SU-DHL-6 (cell line): ENCODE data around the gene MGAM2.

Experiments used
- H2AFZ ChIP-seq: fragments of 200-600 bp; sonication (generic); 2 replicates; pipeline ENCODE4 v1.6.1; 2014; ENCODE audit warnings: low read depth, mild to moderate bottlenecking, moderate library complexity, mixed read lengths, antibody characterized with exemption, low read length; ENCODE audit not compliant: severe bottlenecking
- H3F3A ChIP-seq: fragments of 200-600 bp; shearing (Covaris generic); 2 replicates; pipeline ENCODE4 v1.6.0; 2016; ENCODE audit warnings: antibody characterized with exemption, mild to moderate bottlenecking; ENCODE audit not compliant: insufficient read depth
- H3K27ac ChIP-seq: fragments of 200-600 bp; sonication (generic); 2 replicates; pipeline ENCODE4 v1.5.1; 2016; ENCODE audit warnings: low read depth, mild to moderate bottlenecking, low read length, moderate library complexity, mixed read lengths
- H3K27me3 ChIP-seq: fragments of 200-600 bp; sonication (generic), shearing (Covaris generic); 2 replicates; pipeline ENCODE4 v1.6.0; 2014; ENCODE audit warnings: mild to moderate bottlenecking, low read length
- H3K36me3 ChIP-seq: fragments of 200-600 bp; sonication (generic); 2 replicates; pipeline ENCODE4 v1.6.1; 2014; ENCODE audit warnings: mild to moderate bottlenecking, low read length, mixed read lengths
- H3K4me2 ChIP-seq: fragments of 300-600, 200-600 bp; shearing (Covaris generic), sonication (generic); 2 replicates; pipeline ENCODE4 v1.6.0; 2014; ENCODE audit warnings: low read length, low read depth, mild to moderate bottlenecking; ENCODE audit not compliant: poor library complexity, severe bottlenecking
- H3K4me3 ChIP-seq: fragments of 200-600 bp; sonication (generic); 2 replicates; pipeline ENCODE4 v1.5.1; 2014; ENCODE audit warnings: antibody characterized with exemption, low read length, mild to moderate bottlenecking, mixed read lengths; ENCODE audit not compliant: insufficient read depth, poor library complexity, severe bottlenecking
- H3K79me2 ChIP-seq: fragments of 200-600 bp; sonication (generic); 2 replicates; pipeline ENCODE4 v1.6.1; 2014; ENCODE audit warnings: mild to moderate bottlenecking, low read length, moderate library complexity; ENCODE audit not compliant: insufficient read depth
- H3K9ac ChIP-seq: fragments of 200-600 bp; sonication (generic); 2 replicates; pipeline ENCODE4 v1.7.0; 2014; ENCODE audit warnings: mild to moderate bottlenecking, low read length
- H3K9me2 ChIP-seq: fragments of 200-600 bp; sonication (generic); replicated peaks from 2 replicates; pipeline ENCODE4 v1.6.1; 2014; ENCODE audit warnings: low read length; ENCODE audit not compliant: insufficient read depth
- H3K9me3 ChIP-seq: fragments of 200-600 bp; sonication (generic); 2 replicates; pipeline ENCODE4 v1.6.1; 2014; ENCODE audit warnings: low read length, mixed read lengths; ENCODE audit not compliant: insufficient read depth
- H4K20me1 ChIP-seq: fragments of 200-600 bp; sonication (generic); 2 replicates; pipeline ENCODE4 v1.6.1; 2014; ENCODE audit warnings: low read depth, mild to moderate bottlenecking, antibody characterized with exemption, low read length, moderate library complexity, mixed read lengths
- CTCF ChIP-seq: fragments of 200-600 bp; sonication (generic); IDR thresholded peaks from one replicate; pipeline ENCODE4 v1.5.1; 2017; ENCODE audit warnings: antibody characterized with exemption, mild to moderate bottlenecking, low read length, moderate library complexity; ENCODE audit not compliant: insufficient read depth, poor library complexity, severe bottlenecking
- EZH2phosphoT487 ChIP-seq: fragments of 200-600 bp; sonication (generic), shearing (Covaris generic); conservative IDR thresholded peaks from 2 replicates; pipeline ENCODE4 v1.6.1; 2018; ENCODE audit warnings: mild to moderate bottlenecking, antibody characterized with exemption, low read length, moderate library complexity, mixed read lengths

The MGAM2 gene

GRCh38 chr7:142088022-142088714 lies 23.4 kb upstream of the MGAM2 start:
- Histone ChIP-seq H3K79me2 (no peaks in the 10 kb centered on the region), H3K9ac (no peak overlapping the region), H3K9me2 (no peaks in the 10 kb centered on the region), H4K20me1 (no peaks in the 10 kb centered on the region), H3K27ac (no peak overlapping the region), H2AFZ (no peak overlapping the region), H3K36me3 (no peaks in the 10 kb centered on the region), H3K27me3 (no peaks in the 10 kb centered on the region), H3K4me2 (no peak overlapping the region), H3K4me3 (no peak overlapping the region), H3K9me3 (no peaks in the 10 kb centered on the region), H3F3A (no peaks in the 10 kb centered on the region)
- TF ChIP-seq CTCF (no peak), EZH2phosphoT487 (no peak)

GRCh38 chr7:142089035-142089434 lies 22.5 kb upstream of the MGAM2 start:
- no peaks in the 10 kb centered on the region for H3K27me3 ChIP-seq
- no peak overlapping the region for H3K4me3 ChIP-seq
- no peaks in the 10 kb centered on the region for H3K9me3 ChIP-seq
- H3K27ac ChIP-seq = no peak overlapping the region
- H3F3A ChIP-seq = no peaks in the 10 kb centered on the region
- H3K9me2 ChIP-seq = no peaks in the 10 kb centered on the region
- no peaks in the 10 kb centered on the region for H3K36me3 ChIP-seq
- no peak for TF ChIP-seq EZH2phosphoT487
- TF ChIP-seq CTCF = no peak
- no peaks in the 10 kb centered on the region for H4K20me1 ChIP-seq
- H2AFZ ChIP-seq = no peak overlapping the region
- no peaks in the 10 kb centered on the region for H3K79me2 ChIP-seq
- no peak overlapping the region for H3K9ac ChIP-seq
- no peak overlapping the region for H3K4me2 ChIP-seq

GRCh38 chr7:142091961-142092360 lies 19.6 kb upstream of the MGAM2 start:
- no peaks in the 10 kb centered on the region for H3K27me3 ChIP-seq
- H3F3A ChIP-seq = no peaks in the 10 kb centered on the region
- no peaks in the 10 kb centered on the region for H3K36me3 ChIP-seq
- no peak overlapping the region for H3K27ac ChIP-seq
- H3K9me2 ChIP-seq = no peaks in the 10 kb centered on the region
- H3K4me2 ChIP-seq = no peak overlapping the region
- H3K79me2 ChIP-seq = no peaks in the 10 kb centered on the region
- no peak overlapping the region for H2AFZ ChIP-seq
- no peaks in the 10 kb centered on the region for H3K9me3 ChIP-seq
- H3K4me3 ChIP-seq = no peak overlapping the region
- H3K9ac ChIP-seq = no peak overlapping the region
- no peak for TF ChIP-seq CTCF
- no peak for TF ChIP-seq EZH2phosphoT487
- H4K20me1 ChIP-seq = no peaks in the 10 kb centered on the region
